Measurements from ENCODE around the gene KCNH2.

Gene KCNH2

GRCh38 chr7:150996376-150997074, 18.4 kb upstream of the KCNH2 start:
- DNase-seq (ENCODE audit: low read depth in 3 of 3), result no peak

GRCh38 chr7:150994838-150995510, 16.9 kb upstream of the KCNH2 start:
- DNase-seq (ENCODE audit: low read depth in 3 of 3), result no peak

GRCh38 chr7:150994141-150994837, 16.2 kb upstream of the KCNH2 start:
- DNase-seq (ENCODE audit: low read depth in 3 of 3), result no peak

DNA sequence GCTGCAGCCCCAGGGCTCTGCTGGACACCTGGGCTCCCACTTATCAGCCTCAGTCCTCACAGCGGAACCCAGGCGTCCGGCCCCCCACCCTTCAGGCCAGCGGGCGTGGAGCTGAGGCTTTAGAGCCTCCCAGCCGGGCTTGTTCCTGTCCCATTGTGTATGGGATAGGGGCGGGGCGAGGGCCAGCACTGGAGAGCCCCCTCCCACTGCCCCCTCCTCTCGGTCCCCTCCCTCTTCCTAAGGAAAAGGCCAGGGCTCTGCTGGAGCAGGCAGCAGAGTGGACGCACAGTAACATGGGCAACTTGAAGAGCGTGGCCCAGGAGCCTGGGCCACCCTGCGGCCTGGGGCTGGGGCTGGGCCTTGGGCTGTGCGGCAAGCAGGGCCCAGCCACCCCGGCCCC, 15.4 kb upstream of the KCNH2 start:
- DNase-seq (ENCODE audit: low read depth in 3 of 3), result no peak

- no peak for DNase-seq (ENCODE audit: low read depth in 3 of 3)
Observed at GRCh38 chr7:150992833-150993302, 14.7 kb upstream of the KCNH2 start.

DNA sequence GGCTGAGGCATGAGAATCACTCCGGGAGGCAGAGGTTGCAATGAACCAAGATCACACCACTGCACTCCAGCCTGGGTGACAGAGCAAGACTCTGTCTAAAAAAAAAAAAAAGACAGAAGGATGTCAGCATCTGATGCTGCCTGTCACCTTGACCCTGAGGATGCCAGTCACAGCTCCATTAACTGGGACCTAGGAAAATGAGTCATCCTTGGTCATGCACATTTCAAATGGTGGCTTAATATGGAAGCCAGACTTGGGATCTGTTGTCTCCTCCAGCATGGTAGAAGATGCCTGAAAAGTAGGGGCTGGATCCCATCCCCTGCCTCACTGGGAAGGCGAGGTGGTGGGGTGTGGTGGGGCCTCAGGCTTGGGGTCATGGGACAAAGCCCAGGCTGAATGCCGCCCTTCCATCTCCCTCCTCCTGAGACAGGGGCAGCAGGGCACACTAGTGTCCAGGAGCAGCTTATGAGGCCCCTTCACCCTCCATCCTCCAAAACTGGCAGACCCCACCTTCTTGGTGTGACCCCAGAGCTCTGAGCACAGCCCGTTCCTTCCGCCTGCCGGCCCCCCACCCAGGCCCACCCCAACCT, 14.0 kb upstream of the KCNH2 start:
- DNase-seq (ENCODE audit: low read depth in 3 of 3), result no peak

DNA sequence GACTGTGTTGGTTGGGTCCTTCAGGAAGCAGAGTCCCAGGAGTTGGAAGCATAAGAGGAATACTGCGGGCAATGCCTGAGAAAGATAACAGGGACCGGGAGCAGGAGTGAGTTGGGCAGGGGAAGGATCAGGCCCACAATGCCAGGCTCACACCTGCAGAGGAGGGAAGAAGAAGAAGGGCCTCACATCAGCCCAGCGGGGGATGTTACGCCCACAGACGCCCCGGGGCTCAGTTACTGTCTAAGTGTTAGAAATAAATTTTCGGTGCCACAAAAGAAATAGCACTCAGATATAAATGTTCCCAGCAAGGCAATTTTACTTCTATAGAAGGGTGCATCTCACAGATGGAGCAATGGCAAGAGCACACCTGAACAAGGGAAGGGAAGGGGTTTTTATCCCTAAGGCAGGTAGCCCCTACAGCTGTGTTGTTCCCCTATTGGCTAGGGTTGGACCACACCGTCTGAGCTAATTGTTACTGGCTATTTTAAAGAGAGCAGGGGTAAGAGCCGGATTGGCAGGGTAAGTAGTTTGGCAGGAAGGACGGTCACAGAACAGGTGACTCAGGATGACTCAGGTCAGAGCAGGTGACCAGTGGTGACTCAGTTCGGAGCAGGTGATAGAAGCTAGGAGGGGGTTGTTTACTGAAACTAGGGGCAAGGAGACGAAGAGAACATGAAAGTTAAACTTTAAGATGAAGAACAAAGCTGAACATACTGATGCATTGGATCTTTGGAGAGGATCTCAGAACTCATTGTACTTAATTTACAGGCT, 12.5 kb upstream of the KCNH2 start, which contains the start of gene NOS3:
Gene NOS3, plus strand, starts transcription at position 602 of the 771 bp plus-strand sequence. CDS start 2,787 bp downstream, outside the sequence.
- DNase-seq (ENCODE audit: low read depth in 3 of 3), result no peak

DNA sequence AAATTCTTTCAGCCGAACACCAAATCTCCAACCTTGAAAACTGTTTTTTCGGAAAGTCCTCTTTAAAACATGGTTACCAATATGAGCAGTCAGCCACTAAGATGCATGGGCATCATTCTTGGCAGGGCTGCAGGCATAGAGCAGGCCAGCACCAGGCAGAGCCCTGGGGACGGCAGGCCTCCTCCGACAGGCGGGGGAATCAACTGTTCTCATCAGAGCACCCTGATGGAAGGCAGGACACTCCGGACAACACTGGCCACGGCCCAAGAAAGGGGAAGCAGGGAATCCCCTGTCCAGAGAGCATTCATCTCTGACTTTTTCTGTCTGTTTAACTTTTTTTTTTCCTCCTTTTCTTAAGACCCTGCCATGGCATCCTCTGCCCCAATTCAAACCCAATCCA, 11.3 kb upstream of the KCNH2 start:
- no peak for DNase-seq (ENCODE audit: low read depth in 3 of 3)

DNA sequence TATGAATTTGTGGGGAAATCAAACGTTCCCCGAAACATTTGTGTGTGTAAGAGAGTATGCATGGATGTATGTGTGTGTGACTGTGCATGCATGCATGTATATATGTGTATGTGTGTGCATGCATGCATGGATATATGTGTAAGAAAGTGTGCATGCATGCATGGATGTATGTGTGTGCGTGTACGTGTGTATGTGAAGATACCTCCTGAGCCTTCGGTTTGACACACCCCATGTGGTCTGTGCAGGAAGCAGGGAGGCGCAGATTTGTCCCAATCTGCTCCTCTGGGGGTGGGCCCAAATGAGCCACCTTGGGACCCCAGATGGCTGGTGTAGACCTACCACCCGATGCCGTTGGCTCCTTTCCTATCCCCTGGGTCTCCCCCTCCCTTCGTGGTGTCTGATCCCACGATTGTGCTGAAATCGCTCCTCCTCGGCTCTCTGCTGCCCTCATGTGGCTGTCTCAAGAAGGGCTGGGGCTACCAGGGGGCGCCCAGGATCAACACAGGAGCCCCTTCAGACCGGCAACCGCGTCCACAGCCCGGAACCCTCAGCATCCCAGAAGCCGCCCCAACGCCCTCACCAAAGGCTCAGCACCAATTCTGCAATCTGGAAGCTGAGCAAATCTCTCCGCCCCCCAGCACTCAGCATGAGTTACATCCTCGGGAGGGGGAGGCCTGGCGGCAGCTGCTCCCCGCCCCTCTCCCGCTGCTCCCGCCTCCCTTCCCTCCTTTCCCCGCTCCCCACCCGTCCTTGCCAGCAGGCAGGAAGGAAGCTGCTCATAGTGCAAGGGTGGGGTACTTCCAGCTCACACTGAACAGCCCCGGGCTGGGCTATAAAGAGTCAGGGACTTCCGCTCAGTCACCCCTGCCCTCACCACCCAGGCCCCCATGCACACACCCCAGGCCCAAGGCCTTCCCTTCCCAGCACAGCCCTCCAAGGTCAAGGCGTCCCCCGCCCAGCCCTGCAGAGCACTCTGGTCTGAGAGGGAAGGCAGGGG, 10.4 kb upstream of the KCNH2 start:
- peak in 2 of 3 experiments; percentile 58 to 70 for DNase-seq (ENCODE audit: low read depth in 3 of 3)

GRCh38 chr7:150986556-150986955, 8.4 kb upstream of the KCNH2 start:
- DNase-seq (ENCODE audit: low read depth in 3 of 3), result no peak

- DNase-seq (ENCODE audit: low read depth in 3 of 3), result peak in 1 of 3 experiments; percentile 60
Observed at GRCh38 chr7:150986099-150986512, 8.0 kb upstream of the KCNH2 start.

DNA sequence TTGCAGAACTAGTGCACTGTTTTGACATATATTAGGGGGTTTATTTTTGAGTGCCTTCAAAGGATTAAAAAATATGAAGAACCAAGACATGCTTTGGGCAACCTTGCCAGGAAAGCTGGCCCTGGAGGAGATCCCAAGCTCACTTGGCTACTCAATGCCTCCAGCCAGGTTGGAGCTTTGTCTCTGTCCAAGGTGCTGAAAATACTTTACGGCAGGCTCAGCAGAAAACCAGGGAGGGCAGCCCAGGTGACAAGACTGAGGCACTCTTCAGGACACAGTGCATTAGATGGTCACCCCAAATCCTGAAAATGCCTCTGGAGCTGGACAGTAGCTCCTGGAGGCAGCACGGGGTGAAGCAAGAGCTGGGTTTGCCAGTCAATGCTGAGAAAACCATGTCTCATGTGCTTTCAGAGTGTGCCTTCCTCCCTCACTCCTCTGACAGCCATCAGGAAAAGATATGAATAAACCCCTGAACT, 5.8 kb upstream of the KCNH2 start:
- no peak for DNase-seq (ENCODE audit: low read depth in 3 of 3)

GRCh38 chr7:150982351-150982750, 4.2 kb upstream of the KCNH2 start:
- DNase-seq (ENCODE audit: low read depth in 3 of 3), result no peak

GRCh38 chr7:150981644-150982043, 3.5 kb upstream of the KCNH2 start:
- DNase-seq (ENCODE audit: low read depth in 3 of 3), result no peak

- DNase-seq (ENCODE audit: low read depth in 3 of 3), result no peak
Observed at GRCh38 chr7:150980663-150981062, 2.5 kb upstream of the KCNH2 start.

GRCh38 chr7:150979713-150980390, 1.7 kb upstream of the KCNH2 start:
- no peak for DNase-seq (ENCODE audit: low read depth in 3 of 3)

- DNase-seq (ENCODE audit: low read depth in 3 of 3), result no peak
Observed at GRCh38 chr7:150977382-150978125, 567 bp downstream of the KCNH2 start.

- no peak for DNase-seq (ENCODE audit: low read depth in 3 of 3)
Observed at GRCh38 chr7:150976529-150977381, 1.4 kb downstream of the KCNH2 start.

Data from stimulated activated CD4-positive, alpha-beta T cell treated with anti-CD3 and anti-CD28 coated beads, TNF-alpha, amount 100 ng/mL, for 24 hours (primary cell).